Measurements from ENCODE around the gene PRKAG2.

- TF ChIP-seq CTCF (IDR thresholded peaks at IDR 0.05; ENCODE audit: low read depth, low read length, poor library complexity, severe bottlenecking) (no peak), EZH2phosphoT487 (IDR thresholded peaks at IDR 0.05; ENCODE audit: borderline replicate concordance, low read length) (no peak)
Observed at GRCh38 chr7:151847681-151848081, 29.2 kb downstream of the PRKAG2 start.

Data from DOHH2 (cell line).